Breast epithelium (tissue), 4 donors: ENCODE results near the gene CHD3. TPM values are rescaled to one million over a fixed set of nuclear protein-coding genes. Genes with fewer than 3 reads are reported as not detected.

ENCODE experiments used
- DNase-seq, 2 donors: peaks; one replicate each; pipeline ENCODE4 v3.0.0-alpha.2; 2019; ENCODE audit warnings: low spot score in 2 of 2
- H3K27ac ChIP-seq, 2 donors: fragments of 200-600 bp; sonication (generic) in 1 of 2; one replicate each; pipeline ENCODE4 v1.5.1; 2016 to 2019; ENCODE audit warnings: mild to moderate bottlenecking in 1 of 2
- H3K27me3 ChIP-seq, 2 donors: fragments of 200-600 bp; sonication (generic) in 1 of 2; one replicate each; pipeline versions ENCODE4 v1.5.1 to v1.6.0; 2017 to 2019; ENCODE audit warnings: control low read depth in 1 of 2, mild to moderate bottlenecking in 1 of 2
- H3K36me3 ChIP-seq: fragments of 200-600 bp; one replicate; pipeline ENCODE4 v1.5.1; 2019
- H3K4me1 ChIP-seq, 2 donors: fragments of 200-600 bp; sonication (generic); one replicate each; pipeline ENCODE4 v1.5.1; 2016 to 2019; ENCODE audit warnings: control low read depth in 1 of 2
- H3K4me3 ChIP-seq, 3 donors: fragments of 200-600 bp; sonication (generic); 1 replicate in 2 of 3; 2 replicates in 1 of 3; pipeline ENCODE4 v1.5.1; 2016 to 2019; ENCODE audit warnings: mild to moderate bottlenecking in 3 of 3, moderate library complexity in 2 of 3
- H3K9me3 ChIP-seq, 2 donors: fragments of 200-600 bp; sonication (generic) in 1 of 2; one replicate each; pipeline ENCODE4 v1.5.1; 2016 to 2019; ENCODE audit warnings: control low read depth in 1 of 2
- POLR2A ChIP-seq: fragments of 450-650 bp; IDR thresholded peaks from one replicate; pipeline ENCODE4 v1.6.1; 2016; ENCODE audit warnings: antibody characterized with exemption, mild to moderate bottlenecking, moderate library complexity
- POLR2AphosphoS5 ChIP-seq, 3 donors: sonication (generic); formaldehyde crosslinking; IDR thresholded peaks; one replicate each; pipeline ENCODE4 v1.6.1; 2017; ENCODE audit warnings: antibody characterized with exemption in 3 of 3
- intact Hi-C: fragments of 100-400 bp; cut with DNase I; formaldehyde crosslinking; loops from one replicate; pipeline ENCODE4 v1.15.1; 2023; ENCODE audit warnings: low total_unique reads
- total RNA-seq, 3 donors: library from RNA; depleted of rRNA; stranded (reverse); fragments of >200 nt; gene quantifications; one replicate each; pipeline ENCODE4 v1.1.0, GENCODE V29; 2016
- TF ChIP-seq, protein P1 (sequence below), 3 donors: fragments of 450-650 bp; IDR thresholded peaks; one replicate each; pipeline ENCODE4 v1.5.1; 2016 to 2017; ENCODE audit warnings: antibody characterized with exemption in 3 of 3, mild to moderate bottlenecking in 3 of 3, moderate library complexity in 3 of 3

The CHD3 gene
- total RNA-seq, 3 donors from 2014 or later: 47.5 to 99.0 (median 90.0) TPM

DNA sequence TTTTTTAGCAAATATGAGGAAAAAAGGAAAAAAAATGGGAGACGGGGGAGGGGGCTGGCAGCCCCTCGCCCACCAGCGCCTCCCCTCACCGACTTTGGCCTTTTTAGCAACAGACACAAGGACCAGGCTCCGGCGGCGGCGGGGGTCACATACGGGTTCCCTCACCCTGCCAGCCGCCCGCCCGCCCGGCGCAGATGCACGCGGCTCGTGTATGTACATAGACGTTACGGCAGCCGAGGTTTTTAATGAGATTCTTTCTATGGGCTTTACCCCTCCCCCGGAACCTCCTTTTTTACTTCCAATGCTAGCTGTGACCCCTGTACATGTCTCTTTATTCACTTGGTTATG is 34.9 kb upstream of the CHD3 start:
- DNase-seq: no peak
- no peak for TF ChIP-seq POLR2AphosphoS5 (IDR thresholded peaks at IDR 0.05)
- TF ChIP-seq POLR2A: no peak
- TF ChIP-seq, protein P1, sequence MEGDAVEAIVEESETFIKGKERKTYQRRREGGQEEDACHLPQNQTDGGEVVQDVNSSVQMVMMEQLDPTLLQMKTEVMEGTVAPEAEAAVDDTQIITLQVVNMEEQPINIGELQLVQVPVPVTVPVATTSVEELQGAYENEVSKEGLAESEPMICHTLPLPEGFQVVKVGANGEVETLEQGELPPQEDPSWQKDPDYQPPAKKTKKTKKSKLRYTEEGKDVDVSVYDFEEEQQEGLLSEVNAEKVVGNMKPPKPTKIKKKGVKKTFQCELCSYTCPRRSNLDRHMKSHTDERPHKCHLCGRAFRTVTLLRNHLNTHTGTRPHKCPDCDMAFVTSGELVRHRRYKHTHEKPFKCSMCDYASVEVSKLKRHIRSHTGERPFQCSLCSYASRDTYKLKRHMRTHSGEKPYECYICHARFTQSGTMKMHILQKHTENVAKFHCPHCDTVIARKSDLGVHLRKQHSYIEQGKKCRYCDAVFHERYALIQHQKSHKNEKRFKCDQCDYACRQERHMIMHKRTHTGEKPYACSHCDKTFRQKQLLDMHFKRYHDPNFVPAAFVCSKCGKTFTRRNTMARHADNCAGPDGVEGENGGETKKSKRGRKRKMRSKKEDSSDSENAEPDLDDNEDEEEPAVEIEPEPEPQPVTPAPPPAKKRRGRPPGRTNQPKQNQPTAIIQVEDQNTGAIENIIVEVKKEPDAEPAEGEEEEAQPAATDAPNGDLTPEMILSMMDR (IDR thresholded peaks at IDR 0.05): no peak
- H3K4me3 ChIP-seq: no peak overlapping the region
- H3K27ac ChIP-seq: no peak overlapping the region
- no peaks in the 10 kb centered on the region for H3K9me3 ChIP-seq
- H3K4me1 ChIP-seq: peaks cover 8 to 12% of the 10 kb centered on the region in 2 donors
- H3K27me3 ChIP-seq: no peaks in the 10 kb centered on the region
- no peaks in the 10 kb centered on the region for H3K36me3 ChIP-seq
- intact Hi-C loops: no loop called here

DNA sequence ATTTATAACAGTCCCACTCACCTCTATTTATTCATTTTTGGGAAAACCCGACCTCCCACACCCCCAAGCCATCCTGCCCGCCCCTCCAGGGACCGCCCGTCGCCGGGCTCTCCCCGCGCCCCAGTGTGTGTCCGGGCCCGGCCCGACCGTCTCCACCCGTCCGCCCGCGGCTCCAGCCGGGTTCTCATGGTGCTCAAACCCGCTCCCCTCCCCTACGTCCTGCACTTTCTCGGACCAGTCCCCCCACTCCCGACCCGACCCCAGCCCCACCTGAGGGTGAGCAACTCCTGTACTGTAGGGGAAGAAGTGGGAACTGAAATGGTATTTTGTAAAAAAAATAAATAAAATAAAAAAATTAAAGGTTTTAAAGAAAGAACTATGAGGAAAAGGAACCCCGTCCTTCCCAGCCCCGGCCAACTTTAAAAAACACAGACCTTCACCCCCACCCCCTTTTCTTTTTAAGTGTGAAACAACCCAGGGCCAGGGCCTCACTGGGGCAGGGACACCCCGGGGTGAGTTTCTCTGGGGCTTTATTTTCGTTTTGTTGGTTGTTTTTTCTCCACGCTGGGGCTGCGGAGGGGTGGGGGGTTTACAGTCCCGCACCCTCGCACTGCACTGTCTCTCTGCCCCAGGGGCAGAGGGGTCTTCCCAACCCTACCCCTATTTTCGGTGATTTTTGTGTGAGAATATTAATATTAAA is 34.4 kb upstream of the CHD3 start:
- H3K9me3 ChIP-seq: no peaks in the 10 kb centered on the region
- no peak overlapping the region for H3K27ac ChIP-seq
- H3K4me3 ChIP-seq: no peak overlapping the region
- H3K4me1 ChIP-seq: peaks cover 8 to 18% of the 10 kb centered on the region in 2 donors
- H3K27me3 ChIP-seq: no peaks in the 10 kb centered on the region
- peak in 1 of 2 donors; percentile 19 for DNase-seq
- intact Hi-C loops: no loop called here
- no peaks in the 10 kb centered on the region for H3K36me3 ChIP-seq
- no peak for TF ChIP-seq POLR2AphosphoS5 (IDR thresholded peaks at IDR 0.05)
- TF ChIP-seq, protein P1 (IDR thresholded peaks at IDR 0.05): no peak
- no peak for TF ChIP-seq POLR2A

DNA sequence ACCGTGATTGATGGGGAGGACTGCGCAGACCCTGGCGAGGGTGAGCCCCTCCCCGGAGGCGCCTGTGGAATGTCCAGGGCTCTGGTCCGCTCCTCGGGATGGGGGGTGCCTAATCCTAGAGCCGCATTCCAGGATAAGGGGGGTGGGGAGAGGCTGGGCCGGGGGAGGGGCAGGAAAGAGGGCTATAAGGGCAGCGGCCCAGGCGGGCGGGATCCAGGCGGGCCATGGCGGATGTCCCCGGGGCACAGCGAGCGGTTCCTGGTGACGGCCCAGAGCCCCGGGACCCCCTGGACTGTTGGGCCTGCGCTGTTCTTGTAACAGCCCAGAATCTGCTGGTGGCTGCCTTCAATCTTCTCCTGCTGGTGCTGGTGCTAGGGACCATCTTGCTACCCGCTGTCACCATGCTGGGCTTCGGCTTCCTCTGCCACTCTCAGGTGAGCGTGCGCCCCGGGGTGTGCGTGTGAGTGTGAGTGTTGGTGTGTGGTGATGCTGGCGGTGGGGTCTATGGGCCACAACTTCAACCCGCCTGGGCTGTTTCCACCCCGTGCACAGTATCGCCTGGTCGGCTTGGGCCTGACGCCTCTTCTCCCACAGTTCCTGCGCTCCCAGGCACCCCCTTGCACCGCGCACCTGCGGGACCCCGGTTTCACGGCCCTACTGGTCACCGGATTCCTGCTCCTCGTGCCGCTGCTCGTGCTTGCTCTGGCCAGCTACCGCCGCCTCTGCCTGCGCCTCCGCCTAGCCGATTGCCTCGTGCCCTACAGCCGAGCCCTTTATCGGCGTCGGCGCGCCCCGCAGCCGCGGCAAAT is 33.5 kb upstream of the CHD3 start, which contains the start of gene TMEM88:
Gene TMEM88 (plus strand): TSS at position 216 of the 809 bp plus-strand sequence. CDS start 9 bp downstream, at position 225.
- Histone ChIP-seq H3K27me3 (no peaks in the 10 kb centered on the region), H3K27ac (peak within 1 kb of the TSS; percentile 95 to 97), H3K4me3 (peak within 1 kb of the TSS; percentile 55 to 87 (median 73)), H3K4me1 (peaks cover 8 to 21% of the 10 kb centered on the region in 2 donors), H3K36me3 (no peaks in the 10 kb centered on the region), H3K9me3 (no peaks in the 10 kb centered on the region)
- intact Hi-C loops: loop anchor here (1.0 to 5.0 kb wide), 2 partner anchors 48 to 187 kb away; no protein-coding TSS in a partner anchor
- peak in 1 of 2 donors; percentile 50 for DNase-seq
- TF ChIP-seq POLR2AphosphoS5 (IDR thresholded peaks at IDR 0.05): no peak
- TF ChIP-seq POLR2A: no peak

GRCh38 chr17:7855660-7856010 is 33.0 kb upstream of the CHD3 start:
- no peak for TF ChIP-seq POLR2A
- TF ChIP-seq, protein P1 (IDR thresholded peaks at IDR 0.05): no peak
- TF ChIP-seq POLR2AphosphoS5 (IDR thresholded peaks at IDR 0.05): no peak
- Histone ChIP-seq H3K4me3 (peak overlapping the region; percentile 55 to 87 (median 73)), H3K27me3 (no peaks in the 10 kb centered on the region), H3K36me3 (no peaks in the 10 kb centered on the region), H3K4me1 (peaks cover 8 to 21% of the 10 kb centered on the region in 2 donors), H3K9me3 (no peaks in the 10 kb centered on the region), H3K27ac (peak overlapping the region; percentile 95 to 97)
- DNase-seq: peak in 1 of 2 donors; percentile 51
- intact Hi-C loops: loop anchor here (1.0 to 5.0 kb wide), 2 partner anchors 48 to 187 kb away; no protein-coding TSS in a partner anchor

DNA sequence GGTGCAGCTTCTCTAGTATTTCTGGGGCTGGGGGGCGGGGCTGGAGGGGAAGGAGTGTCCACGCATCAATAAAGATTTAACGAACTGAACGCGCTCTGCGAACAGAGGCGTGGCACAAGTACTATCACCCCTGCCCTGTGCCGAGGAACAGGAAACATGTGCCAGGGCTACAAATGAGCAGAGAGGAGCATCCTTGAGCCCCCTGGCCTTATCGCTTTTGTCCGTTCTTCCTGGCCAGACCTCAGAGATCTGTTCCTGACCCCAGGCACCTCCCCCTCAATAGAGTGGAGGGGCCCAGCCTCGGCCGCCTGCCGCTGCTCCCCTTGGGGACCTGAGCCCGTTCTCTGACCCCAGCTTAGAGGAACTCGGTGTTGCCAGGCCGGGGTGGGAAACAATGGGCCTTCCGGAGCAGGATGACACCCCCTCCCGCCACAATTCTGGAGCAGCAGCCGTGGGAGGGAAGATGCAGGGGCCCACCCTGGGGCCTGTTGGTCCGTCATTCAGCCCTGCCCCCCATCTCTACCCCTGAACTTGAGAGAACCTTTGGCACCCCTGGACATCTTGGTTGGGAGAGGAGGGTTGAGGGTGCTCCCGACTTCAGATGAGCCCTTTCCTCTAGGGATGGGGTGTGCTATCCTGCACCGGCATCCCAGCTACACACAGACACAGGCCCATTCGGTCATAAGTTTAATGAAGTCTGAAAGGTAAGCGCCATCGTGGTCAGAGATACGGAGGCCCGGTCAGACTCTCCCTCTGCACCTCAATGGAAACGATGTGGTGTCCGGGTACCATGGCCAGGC is 32.4 kb upstream of the CHD3 start:
- no peaks in the 10 kb centered on the region for H3K27me3 ChIP-seq
- peak overlapping the region; percentile 95 to 97 for H3K27ac ChIP-seq
- no peaks in the 10 kb centered on the region for H3K9me3 ChIP-seq
- TF ChIP-seq, protein P1 (IDR thresholded peaks at IDR 0.05): no peak
- TF ChIP-seq POLR2A: no peak
- TF ChIP-seq POLR2AphosphoS5 (IDR thresholded peaks at IDR 0.05): no peak
- H3K4me3 ChIP-seq: peak overlapping the region; percentile 55 to 87 (median 73)
- peaks cover 8 to 21% of the 10 kb centered on the region in 2 donors for H3K4me1 ChIP-seq
- H3K36me3 ChIP-seq: no peaks in the 10 kb centered on the region
- intact Hi-C loops: loop anchor here (5.0 kb wide), 1 partner anchor 186 kb away; no protein-coding TSS in a partner anchor
- DNase-seq: peak in 1 of 2 donors; percentile 41
